C1 segment of cervical spinal cord (tissue), 14 donors: Measurements from ENCODE around the gene MAP3K2.
"Not testable (repeated sequence)": the region's sequence is repeated elsewhere in the genome, so short reads cannot be mapped to it uniquely, and the experiment has no call there.

Source experiments
- DNase-seq, 14 donors: peaks; one replicate each; lab custom pipeline; 2025; lab: John Stamatoyannopoulos, UW

The MAP3K2 gene

GRCh38 chr2:127353223-127353622 lies 34.6 kb downstream of the MAP3K2 start:
- not testable (repeated sequence) for DNase-seq

DNA sequence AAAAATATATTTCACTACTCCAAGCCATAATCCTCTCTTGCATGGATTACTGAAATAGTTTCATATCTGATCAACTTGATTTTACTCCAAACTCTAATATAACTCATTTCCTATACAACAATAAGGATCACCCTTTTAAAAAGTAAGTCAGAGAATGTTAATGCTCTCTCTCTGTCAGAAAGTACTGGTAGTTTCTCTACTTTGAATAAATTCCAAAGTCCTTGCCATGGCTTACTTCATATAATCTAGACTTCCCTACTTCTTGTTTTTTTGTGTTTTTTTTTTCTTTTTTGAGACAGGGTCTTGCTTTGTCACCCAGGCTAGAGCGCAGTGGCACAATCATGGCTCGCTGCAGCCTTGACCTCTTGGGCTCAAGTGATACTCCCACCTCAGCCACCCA lies 36.2 kb downstream of the MAP3K2 start:
- DNase-seq: no peak

DNA sequence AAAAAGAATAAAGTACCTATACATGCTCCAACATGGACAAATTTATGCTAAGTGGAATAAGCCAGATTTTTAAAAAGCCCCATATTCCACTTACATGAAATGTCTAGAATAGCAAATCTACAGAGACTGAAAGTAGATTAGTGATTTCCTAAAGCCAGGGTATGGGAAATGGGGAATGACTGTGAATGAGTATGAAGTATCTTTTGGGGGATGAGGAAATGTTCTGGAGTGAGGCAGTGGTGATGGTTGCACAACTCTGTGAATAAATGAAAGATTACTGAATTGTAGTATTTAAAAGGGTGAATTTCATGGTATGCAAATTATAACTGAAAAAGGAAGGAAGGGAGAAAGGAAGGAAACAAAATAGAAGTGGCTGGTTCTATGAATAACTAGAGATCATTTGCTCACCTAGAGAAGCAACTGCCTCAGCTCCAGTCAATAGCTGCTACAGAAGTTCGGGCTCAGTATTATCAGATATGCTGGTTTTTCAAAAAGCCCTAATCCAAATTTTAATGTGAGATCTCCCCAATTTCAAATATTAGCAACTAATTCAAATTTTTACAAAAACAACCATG lies 39.3 kb downstream of the MAP3K2 start:
- no peak for DNase-seq

DNA sequence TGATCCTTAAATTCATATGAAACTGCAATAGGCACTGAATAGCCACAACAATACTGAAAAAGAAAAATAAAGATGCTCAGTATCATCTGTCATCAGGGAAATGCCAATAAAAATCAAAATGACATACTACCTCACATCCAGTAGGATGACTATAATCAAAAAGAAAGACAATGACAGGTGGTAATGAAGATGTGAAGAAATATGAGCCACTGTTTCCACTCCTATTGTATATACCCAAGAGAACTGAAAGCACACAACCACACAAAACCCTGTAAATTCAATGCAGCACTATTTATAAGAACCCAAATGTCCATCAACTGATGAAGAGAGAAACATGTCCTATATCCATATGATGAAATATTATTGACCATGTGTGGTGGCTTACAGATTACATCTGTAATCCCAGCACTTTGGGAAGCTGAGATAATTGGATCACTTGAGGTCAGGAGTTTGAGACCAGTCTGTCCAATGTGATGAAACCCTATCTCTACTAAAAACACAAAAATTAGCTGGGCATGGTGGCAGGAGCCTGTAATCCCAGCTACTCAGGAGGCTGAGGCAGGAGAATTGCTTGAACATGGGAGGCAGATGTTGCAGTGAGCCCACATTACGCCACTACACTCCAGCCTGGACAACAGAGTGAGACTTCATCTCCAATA lies 39.9 kb downstream of the MAP3K2 start:
- DNase-seq: no peak

GRCh38 chr2:127347015-127347414 lies 40.8 kb downstream of the MAP3K2 start:
- DNase-seq: no peak

DNA sequence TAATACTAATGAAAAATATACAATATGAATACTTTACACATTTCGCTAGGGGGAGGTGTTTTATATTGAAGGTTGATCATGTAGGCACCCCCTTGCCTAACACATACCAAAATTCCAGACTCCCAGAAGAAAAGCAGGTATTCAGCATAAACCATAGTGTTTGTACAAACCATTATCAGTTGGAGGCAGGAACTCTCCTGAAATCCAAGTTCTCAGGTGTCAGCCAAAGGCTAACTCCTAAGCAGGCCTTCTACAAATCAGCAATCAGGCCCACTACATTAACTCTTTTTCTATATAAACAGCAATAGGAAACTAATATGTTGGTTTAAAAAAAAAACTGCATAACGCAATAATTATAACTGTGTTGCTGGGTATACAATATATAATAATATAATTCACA lies 44.5 kb downstream of the MAP3K2 start:
- DNase-seq: no peak

DNA sequence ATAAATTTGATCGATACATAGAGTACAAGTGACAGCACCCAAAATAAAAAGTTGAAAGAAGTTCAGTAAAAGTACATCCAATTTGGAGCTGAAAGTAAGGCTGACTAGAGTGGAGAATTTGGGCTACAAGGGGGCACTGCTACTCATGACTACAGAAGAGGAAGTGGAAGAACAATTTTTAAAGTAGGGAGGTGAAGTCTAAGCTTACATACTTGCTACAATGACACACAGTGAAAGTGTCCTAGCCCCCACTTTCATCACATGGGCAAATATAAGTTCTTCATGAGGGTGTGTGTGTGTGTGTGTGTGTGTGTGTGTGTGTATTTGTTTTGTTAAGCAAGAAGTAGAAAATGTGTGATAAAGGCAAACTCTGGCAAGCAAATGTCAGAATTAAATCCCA lies 45.7 kb downstream of the MAP3K2 start:
- no peak for DNase-seq

DNA sequence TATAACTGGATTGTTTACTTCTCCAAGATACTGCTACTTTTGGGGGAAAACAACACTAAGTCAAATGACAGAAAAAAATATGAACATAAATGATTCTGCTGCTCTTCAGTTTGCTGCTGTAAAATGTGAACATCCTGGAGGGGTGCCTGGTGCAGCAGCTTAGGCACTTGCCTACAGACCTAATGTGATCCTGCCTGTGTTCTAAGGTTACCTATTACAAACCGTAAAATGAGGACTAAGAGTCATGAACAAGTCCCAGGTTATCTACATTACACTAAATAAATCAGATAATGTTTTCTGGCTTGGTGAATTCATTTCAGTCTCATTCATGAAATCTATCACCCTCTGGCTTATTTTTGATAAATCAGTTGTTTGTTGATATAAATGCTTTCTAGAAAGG lies 55.4 kb downstream of the MAP3K2 start:
- DNase-seq: no peak

GRCh38 chr2:127330753-127331152 lies 57.0 kb downstream of the MAP3K2 start:
- DNase-seq: no peak

DNA sequence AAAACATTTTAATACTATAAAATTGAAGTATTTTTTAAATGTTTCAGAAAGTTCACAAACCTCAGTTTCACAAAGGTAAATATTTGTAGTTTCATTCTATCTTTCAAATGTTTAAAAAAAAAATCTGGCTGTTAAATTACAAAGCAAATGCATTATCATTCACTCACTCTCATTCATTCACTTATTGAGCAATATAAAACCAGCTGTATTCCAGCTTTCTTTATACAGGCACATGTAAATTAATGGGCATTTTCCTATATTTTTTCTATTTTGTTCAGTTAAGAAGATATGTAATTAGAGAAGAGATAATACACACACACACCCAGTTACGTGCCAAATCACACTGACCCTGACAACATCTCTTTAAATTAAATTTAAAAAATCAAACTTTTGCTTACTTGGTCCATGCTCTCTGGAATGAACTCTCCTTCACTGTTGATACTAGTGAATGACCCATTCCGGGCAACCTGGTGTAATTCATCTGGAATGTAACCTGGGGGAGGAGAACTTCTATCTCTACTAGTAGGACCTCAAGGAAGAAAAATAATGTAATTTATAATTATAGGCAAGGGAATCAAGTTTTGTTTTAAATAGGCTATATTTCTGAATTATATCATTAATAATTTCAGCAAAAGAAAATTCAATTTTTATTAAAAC lies 61.4 kb downstream of the MAP3K2 start:
- DNase-seq: no peak

- peak in 2 of 14 donors; percentile 3 to 7 for DNase-seq
Observed at GRCh38 chr2:127324635-127325034, 63.1 kb downstream of the MAP3K2 start.

DNA sequence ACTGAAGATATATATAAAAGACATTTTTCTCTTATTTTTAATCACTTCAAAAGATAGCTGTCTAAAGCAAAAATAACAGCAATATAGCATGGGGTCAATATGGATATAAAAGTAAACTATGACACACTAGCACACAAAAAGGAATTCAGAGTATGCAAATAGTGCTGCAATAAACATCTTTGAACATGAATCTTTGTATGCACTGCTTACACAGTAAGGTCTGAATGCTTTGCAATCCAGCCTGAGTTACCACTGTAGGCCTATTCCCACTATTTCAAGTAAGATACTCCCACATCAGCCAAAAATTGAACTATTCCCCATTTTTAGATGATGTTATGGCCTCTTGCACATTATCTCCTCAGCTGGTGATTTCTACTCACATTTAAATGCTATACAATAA lies 66.5 kb downstream of the MAP3K2 start:
- no peak for DNase-seq

GRCh38 chr2:127320586-127321275 lies 67.0 kb downstream of the MAP3K2 start:
- DNase-seq: no peak

GRCh38 chr2:127320067-127320466 lies 67.7 kb downstream of the MAP3K2 start:
- no peak for DNase-seq

DNA sequence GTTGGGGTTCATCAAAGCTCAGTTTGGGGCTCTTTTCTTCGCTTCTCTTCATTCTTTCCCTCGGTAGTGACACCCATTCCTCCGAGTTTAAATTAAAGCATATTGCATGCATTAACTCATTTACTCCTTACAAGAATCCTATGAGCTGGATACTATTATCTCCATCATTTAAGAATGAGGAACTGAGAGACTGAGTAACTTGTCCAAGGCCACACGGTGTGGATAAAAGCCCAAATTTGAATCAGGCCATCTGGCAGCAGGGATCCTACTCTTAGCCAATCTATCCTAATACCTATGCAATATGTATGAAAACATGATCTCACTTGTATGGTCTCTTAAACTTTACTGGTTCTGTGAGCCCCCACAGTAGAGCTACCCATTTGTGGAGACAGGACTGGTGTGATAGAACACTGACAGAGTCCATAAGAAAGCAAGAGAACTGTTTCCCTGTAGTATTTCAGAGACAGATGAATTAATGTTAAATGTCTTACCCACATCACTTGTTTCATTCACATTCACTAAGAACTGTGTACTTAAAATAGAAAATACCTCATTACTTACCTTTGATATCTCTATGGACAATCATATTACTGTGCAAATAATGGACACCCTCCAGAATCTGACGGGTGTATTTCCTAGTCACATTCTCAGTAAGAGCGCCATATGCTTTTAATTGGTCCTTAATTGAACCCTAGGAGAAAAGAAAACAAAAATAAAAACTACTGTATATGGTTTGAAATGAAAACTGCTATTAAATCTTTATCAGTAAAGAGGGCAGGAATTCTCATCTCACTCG lies 73.4 kb downstream of the MAP3K2 start:
- no peak for DNase-seq

GRCh38 chr2:127313406-127313805 lies 74.4 kb downstream of the MAP3K2 start:
- DNase-seq: no peak

- DNase-seq: no peak
Observed at GRCh38 chr2:127310980-127311379, 76.8 kb downstream of the MAP3K2 start.

DNA sequence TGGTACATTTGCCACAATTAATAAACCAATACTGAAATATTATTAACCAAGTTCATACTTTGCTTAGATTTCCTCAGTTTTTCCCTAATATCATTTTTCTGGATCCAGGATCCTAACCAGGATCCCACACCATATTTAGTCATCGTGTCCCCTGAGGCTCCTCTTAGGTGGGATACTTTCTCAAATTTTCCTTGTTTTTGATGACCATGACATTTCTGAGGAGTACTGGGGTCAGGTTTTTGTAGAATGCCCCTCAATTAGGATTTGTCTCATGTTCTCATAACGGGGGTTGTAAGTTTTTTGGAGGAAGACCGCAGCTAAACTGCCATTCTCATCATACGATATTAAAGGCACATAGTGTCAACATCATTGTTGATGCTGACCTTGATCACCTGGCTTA lies 78.3 kb downstream of the MAP3K2 start:
- no peak for DNase-seq

- peak in 1 of 14 donors; percentile 72 for DNase-seq
Observed at GRCh38 chr2:127308586-127309138, 79.1 kb downstream of the MAP3K2 start.

GRCh38 chr2:127305990-127306585 lies 81.7 kb downstream of the MAP3K2 start:
- DNase-seq: no peak

- no peak for DNase-seq
Observed at GRCh38 chr2:127302168-127302567, 85.6 kb downstream of the MAP3K2 start.
